ENCODE data around the gene CRIM1.

CRIM1 gene

DNA sequence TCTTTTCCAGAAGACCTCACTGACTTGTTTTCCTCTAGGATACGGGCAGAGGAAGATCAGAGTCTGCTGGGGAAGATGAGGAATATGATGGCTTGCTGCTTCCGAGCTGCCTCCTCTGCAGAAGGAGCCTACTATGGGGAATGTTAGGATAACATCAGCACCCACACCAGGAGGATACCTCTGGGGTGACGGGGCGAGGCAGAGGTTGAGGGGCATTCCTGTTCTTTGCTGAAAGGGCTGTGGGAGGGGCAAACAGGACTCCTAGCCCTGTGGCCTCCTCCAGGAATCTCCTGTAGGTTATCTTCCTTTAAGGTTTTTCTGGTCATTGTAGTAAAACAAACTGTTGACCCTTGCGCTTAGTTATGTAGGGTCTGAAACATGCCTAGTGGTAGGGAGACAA lies 102.5 kb downstream of the CRIM1 start:
- no peak for DNase-seq (ENCODE audit: low spot score)
- TF ChIP-seq, protein P1, sequence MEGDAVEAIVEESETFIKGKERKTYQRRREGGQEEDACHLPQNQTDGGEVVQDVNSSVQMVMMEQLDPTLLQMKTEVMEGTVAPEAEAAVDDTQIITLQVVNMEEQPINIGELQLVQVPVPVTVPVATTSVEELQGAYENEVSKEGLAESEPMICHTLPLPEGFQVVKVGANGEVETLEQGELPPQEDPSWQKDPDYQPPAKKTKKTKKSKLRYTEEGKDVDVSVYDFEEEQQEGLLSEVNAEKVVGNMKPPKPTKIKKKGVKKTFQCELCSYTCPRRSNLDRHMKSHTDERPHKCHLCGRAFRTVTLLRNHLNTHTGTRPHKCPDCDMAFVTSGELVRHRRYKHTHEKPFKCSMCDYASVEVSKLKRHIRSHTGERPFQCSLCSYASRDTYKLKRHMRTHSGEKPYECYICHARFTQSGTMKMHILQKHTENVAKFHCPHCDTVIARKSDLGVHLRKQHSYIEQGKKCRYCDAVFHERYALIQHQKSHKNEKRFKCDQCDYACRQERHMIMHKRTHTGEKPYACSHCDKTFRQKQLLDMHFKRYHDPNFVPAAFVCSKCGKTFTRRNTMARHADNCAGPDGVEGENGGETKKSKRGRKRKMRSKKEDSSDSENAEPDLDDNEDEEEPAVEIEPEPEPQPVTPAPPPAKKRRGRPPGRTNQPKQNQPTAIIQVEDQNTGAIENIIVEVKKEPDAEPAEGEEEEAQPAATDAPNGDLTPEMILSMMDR (conservative IDR thresholded peaks at IDR 0.05; ENCODE audit: low read depth): no peak
- ChIA-PET POLR2A (ENCODE audit: low non-redundant PET) (no interaction called here), CTCF (interaction anchor here (0.7 kb wide), 1 partner anchor 33 kb away, joined by 7 read pairs; no protein-coding TSS in a partner anchor)
- H3K27ac ChIP-seq: peak overlapping the region; percentile 53

DNA sequence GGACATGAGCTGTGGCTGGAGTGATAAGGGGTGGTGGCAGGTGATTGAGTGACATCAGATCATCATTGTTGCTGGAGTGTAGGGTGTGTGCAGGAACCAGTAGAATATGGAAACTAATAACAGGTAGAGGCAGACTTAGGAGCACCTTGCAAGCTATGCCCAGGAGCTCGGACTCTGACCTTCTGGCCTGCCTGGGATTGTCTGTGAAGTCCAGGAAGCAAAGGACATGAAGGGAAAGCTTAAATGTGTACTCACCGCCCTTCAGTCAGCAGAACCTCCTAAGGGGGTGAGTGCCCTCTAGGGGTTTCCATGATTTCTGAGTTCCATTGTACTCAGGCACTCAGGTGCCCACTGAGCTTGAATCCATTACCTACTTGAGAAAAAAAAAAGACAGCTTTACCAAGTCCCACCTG lies 104.2 kb downstream of the CRIM1 start:
- TF ChIP-seq, protein P1 (conservative IDR thresholded peaks at IDR 0.05; ENCODE audit: low read depth): peak; percentile 55
- ChIA-PET CTCF (interaction anchor here (0.6 to 1.6 kb wide), 7 partner anchors 30 to 460 kb away, joined by 3 to 7 read pairs (median 3); no protein-coding TSS in a partner anchor), POLR2A (ENCODE audit: low non-redundant PET) (no interaction called here)
- peak; percentile 45 for DNase-seq (ENCODE audit: low spot score)
- H3K27ac ChIP-seq: peak overlapping the region; percentile 64

DNA sequence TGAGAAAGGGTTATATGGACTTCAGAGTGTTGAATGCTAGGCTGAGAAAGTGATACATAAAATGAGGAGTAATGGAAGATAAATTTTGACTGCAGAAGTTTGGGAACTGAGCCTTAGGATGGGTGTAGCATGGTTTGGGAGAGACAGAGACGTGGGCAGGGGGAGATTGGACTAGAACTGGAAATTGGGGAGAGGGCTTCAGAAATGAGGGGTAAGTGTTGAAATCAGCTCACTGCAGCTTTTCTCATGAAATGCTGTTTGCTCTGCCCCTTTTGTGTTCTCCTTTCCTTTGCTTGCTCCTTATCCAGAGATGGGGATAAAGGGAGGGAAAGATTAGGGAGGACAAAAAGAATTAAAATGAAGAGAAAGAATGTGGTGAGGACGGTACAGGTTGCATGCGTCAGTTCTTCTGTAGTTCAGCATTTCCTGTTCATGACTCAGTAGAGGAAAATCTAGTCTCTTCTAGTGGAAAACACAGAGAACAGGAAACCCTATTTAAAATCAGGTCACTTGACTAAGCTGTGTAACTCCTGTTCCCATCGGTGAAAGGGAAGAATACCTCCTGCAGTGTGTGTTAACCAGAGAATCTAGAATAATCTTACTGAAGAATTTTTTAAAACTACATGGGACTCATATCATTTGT lies 105.6 kb downstream of the CRIM1 start:
- CTCF ChIA-PET: interaction anchor here (0.6 to 1.6 kb wide), 3 partner anchors 55 to 91 kb away, joined by 3 read pairs; no protein-coding TSS in a partner anchor
- DNase-seq (ENCODE audit: low spot score): peak; percentile 66
- TF ChIP-seq, protein P1 (conservative IDR thresholded peaks at IDR 0.05; ENCODE audit: low read depth): no peak
- POLR2A ChIA-PET (ENCODE audit: low non-redundant PET): no interaction called here
- peak overlapping the region; percentile 40; the same call in 1 of the 2 replicates for H3K27ac ChIP-seq

DNA sequence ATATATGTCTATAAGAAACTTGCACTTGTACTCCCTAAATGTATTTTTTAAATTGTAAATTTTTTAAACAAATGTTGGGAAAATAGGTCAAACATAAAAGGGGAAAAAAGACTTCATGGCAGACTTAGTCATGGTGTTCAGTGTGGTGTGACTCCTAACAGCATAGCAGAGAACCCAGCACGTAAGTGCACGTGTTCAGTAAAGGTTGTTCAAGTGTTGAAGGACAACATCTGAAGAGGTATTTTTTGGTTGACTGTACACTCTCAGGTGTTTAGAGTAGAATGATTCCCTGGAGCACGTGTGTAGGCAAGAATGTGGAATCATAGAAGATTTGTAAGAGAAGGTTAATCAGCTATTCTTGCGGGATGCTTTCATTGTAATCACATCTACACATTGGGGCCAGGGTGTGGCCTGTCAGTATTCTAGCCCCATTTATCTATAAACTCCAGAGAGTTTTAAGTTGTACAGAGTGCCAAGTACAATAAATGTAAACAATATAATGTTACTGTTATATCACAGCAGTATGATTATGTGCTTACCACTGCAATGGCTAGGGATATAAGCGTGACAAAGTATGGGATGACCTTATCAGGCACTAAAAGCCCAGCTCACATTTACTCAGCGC lies 106.8 kb downstream of the CRIM1 start:
- no peak overlapping the region for H3K27ac ChIP-seq
- TF ChIP-seq, protein P1 (conservative IDR thresholded peaks at IDR 0.05; ENCODE audit: low read depth): no peak
- CTCF ChIA-PET: interaction anchor here (0.6 kb wide), 1 partner anchor 129 kb away, joined by 6 read pairs; no protein-coding TSS in a partner anchor
- no peak for DNase-seq (ENCODE audit: low spot score)
- POLR2A ChIA-PET (ENCODE audit: low non-redundant PET): no interaction called here

DNA sequence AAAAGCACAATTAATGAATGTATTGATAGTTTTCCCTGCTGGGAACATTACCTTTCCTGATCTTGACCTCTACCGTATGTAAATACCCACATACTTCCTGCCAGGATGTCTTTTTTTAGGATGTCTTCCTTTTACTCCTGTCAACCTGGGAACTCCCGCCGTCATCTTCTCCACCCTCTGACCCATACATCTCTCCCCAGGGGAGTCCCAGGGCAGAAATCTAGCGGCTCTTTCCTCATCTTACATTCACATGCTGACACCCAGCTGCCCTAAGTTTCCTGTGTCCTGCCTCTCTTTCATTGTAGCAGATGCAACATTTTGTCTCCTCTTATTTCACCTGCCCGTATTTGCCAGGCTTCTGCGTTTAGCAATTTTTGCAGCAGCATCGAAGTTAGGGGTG lies 107.8 kb downstream of the CRIM1 start:
- no peak overlapping the region; the same call in 1 of the 2 replicates for H3K27ac ChIP-seq
- POLR2A ChIA-PET (ENCODE audit: low non-redundant PET): no interaction called here

DNA sequence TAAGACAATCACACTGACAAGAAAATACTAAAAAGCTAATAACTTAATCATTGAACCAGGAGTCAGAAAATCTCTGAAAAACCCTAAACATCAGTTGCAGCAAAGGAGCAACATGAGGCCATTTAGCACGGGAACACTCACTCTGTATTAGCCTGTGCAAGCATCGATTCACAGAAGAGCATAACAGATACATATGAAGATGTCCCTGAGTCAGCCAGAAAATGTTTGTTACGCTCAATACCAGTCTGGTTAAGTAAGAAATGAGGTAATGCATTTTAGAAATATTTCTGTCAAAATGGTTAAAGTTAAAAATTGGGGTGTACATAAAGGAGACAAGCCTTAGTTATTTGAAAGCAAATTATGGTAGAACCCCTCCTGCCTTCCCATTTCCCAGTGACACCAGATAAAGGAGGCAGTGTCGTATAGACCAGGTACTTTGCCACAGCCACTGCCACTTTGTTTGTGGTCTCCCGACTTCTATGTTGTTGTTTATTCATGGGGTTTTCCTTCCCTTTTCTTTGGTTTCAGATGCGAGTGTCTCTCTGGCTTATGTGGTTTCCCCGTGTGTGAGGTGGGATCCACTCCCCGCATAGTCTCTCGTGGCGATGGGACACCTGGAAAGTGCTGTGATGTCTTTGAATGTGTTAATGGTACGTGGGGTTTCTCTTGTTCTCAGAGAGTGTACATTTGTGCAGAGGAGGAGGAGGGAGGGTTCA lies 108.6 kb downstream of the CRIM1 start:
- DNase-seq (ENCODE audit: low spot score): no peak
- POLR2A ChIA-PET (ENCODE audit: low non-redundant PET): no interaction called here
- H3K27ac ChIP-seq: no peak overlapping the region
- CTCF ChIA-PET: no interaction called here
- TF ChIP-seq, protein P1 (conservative IDR thresholded peaks at IDR 0.05; ENCODE audit: low read depth): no peak

More for the DNA sequence above, 107.8 kb downstream of the CRIM1 start:
- CTCF ChIA-PET: no interaction called here
- DNase-seq (ENCODE audit: low spot score): no peak
- TF ChIP-seq, protein P1 (conservative IDR thresholded peaks at IDR 0.05; ENCODE audit: low read depth): no peak

Measured in RWPE1 (cell line).